MM.1S (cell line): ENCODE results near the gene ADGRE3.

Experiments
- DNase-seq: peaks from one replicate; pipeline ENCODE4 v3.0.0-alpha.2; 2015
- H2AFZ ChIP-seq: fragments of 300-600 bp; sonication (generic); 2 replicates; pipeline ENCODE4 v1.6.0; 2016; ENCODE audit warnings: antibody characterized with exemption, low read length
- H3F3A ChIP-seq: fragments of 300-600 bp; sonication (generic); 2 replicates; pipeline ENCODE4 v1.6.1; 2016; ENCODE audit warnings: mild to moderate bottlenecking, antibody characterized with exemption, low read length, moderate library complexity, mixed read lengths; ENCODE audit not compliant: insufficient read depth
- H3K27ac ChIP-seq: fragments of 300-600 bp; sonication (generic); 2 replicates; pipeline ENCODE4 v1.5.1; 2016; ENCODE audit warnings: mild to moderate bottlenecking, low read length
- H3K27me3 ChIP-seq: fragments of 300-600 bp; sonication (generic); replicated peaks from 2 replicates; pipeline ENCODE4 v1.6.0; 2016; ENCODE audit warnings: low read length; ENCODE audit not compliant: insufficient read depth
- H3K36me3 ChIP-seq: fragments of 300-600 bp; sonication (generic); replicated peaks from 2 replicates; pipeline ENCODE4 v1.6.1; 2016; ENCODE audit warnings: mild to moderate bottlenecking, low read length, mixed read lengths; ENCODE audit not compliant: insufficient read depth
- H3K4me1 ChIP-seq: fragments of 300-600 bp; sonication (generic); 2 replicates; pipeline ENCODE4 v1.6.1; 2016; ENCODE audit warnings: low read length, mixed read lengths
- H3K4me2 ChIP-seq: fragments of 300-600 bp; sonication (generic); 2 replicates; pipeline ENCODE4 v1.6.0; 2016; ENCODE audit warnings: low read depth, low read length
- H3K4me3 ChIP-seq: fragments of 300-600 bp; sonication (generic); 2 replicates; pipeline ENCODE4 v1.5.1; 2016; ENCODE audit warnings: low read length, mixed read lengths
- H3K79me2 ChIP-seq: fragments of 300-600 bp; sonication (generic); 2 replicates; pipeline ENCODE4 v1.6.1; 2016; ENCODE audit warnings: mixed run types, low read length, mixed read lengths
- H3K9ac ChIP-seq: fragments of 300-600 bp; sonication (generic); 2 replicates; pipeline ENCODE4 v1.6.1; 2016; ENCODE audit warnings: low read length, mixed read lengths
- H3K9me2 ChIP-seq: fragments of 300-600 bp; sonication (generic); replicated peaks from 2 replicates; pipeline ENCODE4 v1.6.1; 2016; ENCODE audit warnings: mild to moderate bottlenecking, low read length, mixed read lengths; ENCODE audit not compliant: insufficient read depth
- H3K9me3 ChIP-seq: fragments of 300-600 bp; sonication (generic); replicated peaks from 2 replicates; pipeline ENCODE4 v1.6.1; 2016; ENCODE audit warnings: mild to moderate bottlenecking, low read length, mixed read lengths; ENCODE audit not compliant: insufficient read depth
- H4K20me1 ChIP-seq: fragments of 300-600 bp; sonication (generic); 2 replicates; pipeline ENCODE4 v1.6.1; 2016; ENCODE audit warnings: mild to moderate bottlenecking, low read length, moderate library complexity, mixed read lengths; ENCODE audit not compliant: insufficient read depth
- EZH2 ChIP-seq: fragments of 300-600 bp; sonication (generic); optimal IDR thresholded peaks from 2 replicates; pipeline ENCODE3; 2017; ENCODE audit warnings: low read depth, mild to moderate bottlenecking, antibody characterized with exemption, low read length, mixed read lengths
- EZH2phosphoT487 ChIP-seq: fragments of 300-600 bp; sonication (generic); IDR thresholded peaks from 2 replicates; pipeline ENCODE4 v1.6.1; 2018; ENCODE audit warnings: antibody characterized with exemption, low read length
- TF ChIP-seq, protein P1 (sequence below): fragments of 300-600 bp; sonication (generic); IDR thresholded peaks from 2 replicates; pipeline ENCODE4 v1.5.1; 2016; ENCODE audit warnings: antibody characterized with exemption, low read length, mixed read lengths

The ADGRE3 gene, protein sequence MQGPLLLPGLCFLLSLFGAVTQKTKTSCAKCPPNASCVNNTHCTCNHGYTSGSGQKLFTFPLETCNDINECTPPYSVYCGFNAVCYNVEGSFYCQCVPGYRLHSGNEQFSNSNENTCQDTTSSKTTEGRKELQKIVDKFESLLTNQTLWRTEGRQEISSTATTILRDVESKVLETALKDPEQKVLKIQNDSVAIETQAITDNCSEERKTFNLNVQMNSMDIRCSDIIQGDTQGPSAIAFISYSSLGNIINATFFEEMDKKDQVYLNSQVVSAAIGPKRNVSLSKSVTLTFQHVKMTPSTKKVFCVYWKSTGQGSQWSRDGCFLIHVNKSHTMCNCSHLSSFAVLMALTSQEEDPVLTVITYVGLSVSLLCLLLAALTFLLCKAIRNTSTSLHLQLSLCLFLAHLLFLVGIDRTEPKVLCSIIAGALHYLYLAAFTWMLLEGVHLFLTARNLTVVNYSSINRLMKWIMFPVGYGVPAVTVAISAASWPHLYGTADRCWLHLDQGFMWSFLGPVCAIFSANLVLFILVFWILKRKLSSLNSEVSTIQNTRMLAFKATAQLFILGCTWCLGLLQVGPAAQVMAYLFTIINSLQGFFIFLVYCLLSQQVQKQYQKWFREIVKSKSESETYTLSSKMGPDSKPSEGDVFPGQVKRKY

DNA sequence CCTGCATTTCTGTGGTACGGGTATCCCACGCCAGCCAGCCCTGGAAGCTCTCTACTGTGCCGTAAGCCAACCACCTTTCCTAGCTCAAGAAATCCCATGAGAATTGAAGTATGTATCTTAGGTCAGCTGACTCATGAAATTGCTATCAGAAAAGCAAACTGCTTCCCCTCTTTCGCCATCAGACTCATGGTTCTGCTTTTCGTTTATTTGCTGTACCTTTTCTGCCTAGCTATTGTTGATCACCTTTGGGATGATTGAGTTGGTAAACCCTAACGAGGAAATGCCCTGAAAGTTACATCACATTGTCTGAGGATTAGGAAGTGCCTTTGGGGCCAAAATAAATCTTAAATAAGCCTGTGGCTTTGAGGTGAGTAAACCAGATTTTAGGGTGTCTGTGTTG is at the start of gene ADGRE3:
Gene ADGRE3, minus strand, starts transcription at position 81 of the 400 bp plus-strand sequence. Its CDS starts 74 bp downstream, at position 7.
- no peaks in the 10 kb centered on the region for H3F3A ChIP-seq
- no peak for DNase-seq
- H3K4me2 ChIP-seq = no peak within 1 kb of the TSS
- TF ChIP-seq EZH2 (no peak), EZH2phosphoT487 (no peak)
- TF ChIP-seq, protein P1, sequence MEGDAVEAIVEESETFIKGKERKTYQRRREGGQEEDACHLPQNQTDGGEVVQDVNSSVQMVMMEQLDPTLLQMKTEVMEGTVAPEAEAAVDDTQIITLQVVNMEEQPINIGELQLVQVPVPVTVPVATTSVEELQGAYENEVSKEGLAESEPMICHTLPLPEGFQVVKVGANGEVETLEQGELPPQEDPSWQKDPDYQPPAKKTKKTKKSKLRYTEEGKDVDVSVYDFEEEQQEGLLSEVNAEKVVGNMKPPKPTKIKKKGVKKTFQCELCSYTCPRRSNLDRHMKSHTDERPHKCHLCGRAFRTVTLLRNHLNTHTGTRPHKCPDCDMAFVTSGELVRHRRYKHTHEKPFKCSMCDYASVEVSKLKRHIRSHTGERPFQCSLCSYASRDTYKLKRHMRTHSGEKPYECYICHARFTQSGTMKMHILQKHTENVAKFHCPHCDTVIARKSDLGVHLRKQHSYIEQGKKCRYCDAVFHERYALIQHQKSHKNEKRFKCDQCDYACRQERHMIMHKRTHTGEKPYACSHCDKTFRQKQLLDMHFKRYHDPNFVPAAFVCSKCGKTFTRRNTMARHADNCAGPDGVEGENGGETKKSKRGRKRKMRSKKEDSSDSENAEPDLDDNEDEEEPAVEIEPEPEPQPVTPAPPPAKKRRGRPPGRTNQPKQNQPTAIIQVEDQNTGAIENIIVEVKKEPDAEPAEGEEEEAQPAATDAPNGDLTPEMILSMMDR = no peak
- H3K27ac ChIP-seq = no peak within 1 kb of the TSS
- no peak within 1 kb of the TSS for H3K4me3 ChIP-seq
- no peak within 1 kb of the TSS for H2AFZ ChIP-seq
- no peak within 1 kb of the TSS for H3K9ac ChIP-seq
- no peaks in the 10 kb centered on the region for H3K36me3 ChIP-seq
- no peaks in the 10 kb centered on the region for H3K79me2 ChIP-seq
- no peaks in the 10 kb centered on the region for H4K20me1 ChIP-seq
- no peaks in the 10 kb centered on the region for H3K4me1 ChIP-seq
- no peaks in the 10 kb centered on the region for H3K9me3 ChIP-seq
- H3K9me2 ChIP-seq = no peaks in the 10 kb centered on the region
- peaks cover 93% of the 10 kb centered on the region for H3K27me3 ChIP-seq

DNA sequence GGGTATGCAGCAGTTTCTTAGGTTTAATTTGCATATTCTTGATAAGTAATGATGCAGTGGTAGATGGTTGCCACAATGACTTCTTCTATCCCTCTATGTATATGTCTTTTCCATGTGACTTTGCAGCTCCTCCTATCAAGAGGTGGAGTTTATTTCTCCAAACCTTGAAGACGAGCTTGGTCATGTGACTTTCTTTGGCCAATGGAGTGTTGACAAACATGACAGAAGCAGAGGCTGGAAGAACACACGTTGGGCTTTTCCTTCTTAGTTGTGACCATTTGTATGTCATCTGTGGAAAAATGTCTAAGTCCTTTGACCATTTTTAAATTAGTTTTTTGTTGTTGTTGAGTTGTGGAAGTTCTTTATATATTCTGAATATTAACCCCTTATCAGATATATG is 47.5 kb upstream of the ADGRE3 start:
- TF ChIP-seq EZH2 = no peak
- no peak for TF ChIP-seq EZH2phosphoT487
- TF ChIP-seq, protein P1 = no peak
- H3K27me3 ChIP-seq = peaks cover 32% of the 10 kb centered on the region
- no peaks in the 10 kb centered on the region for H3K9me3 ChIP-seq
- 0 out of 2 replicates have a peak, but pooled peaks cover 3% of the 10 kb centered on the region for H3K36me3 ChIP-seq
- H3K4me3 ChIP-seq = no peak overlapping the region
- no peak overlapping the region for H3K9ac ChIP-seq
- H3K4me2 ChIP-seq = no peak overlapping the region
- DNase-seq = no peak
- H3F3A ChIP-seq = no peaks in the 10 kb centered on the region
- no peaks in the 10 kb centered on the region for H4K20me1 ChIP-seq
- H2AFZ ChIP-seq = no peak overlapping the region
- no peaks in the 10 kb centered on the region for H3K79me2 ChIP-seq
- no peaks in the 10 kb centered on the region for H3K9me2 ChIP-seq
- H3K27ac ChIP-seq = no peak overlapping the region
- no peaks in the 10 kb centered on the region for H3K4me1 ChIP-seq

DNA sequence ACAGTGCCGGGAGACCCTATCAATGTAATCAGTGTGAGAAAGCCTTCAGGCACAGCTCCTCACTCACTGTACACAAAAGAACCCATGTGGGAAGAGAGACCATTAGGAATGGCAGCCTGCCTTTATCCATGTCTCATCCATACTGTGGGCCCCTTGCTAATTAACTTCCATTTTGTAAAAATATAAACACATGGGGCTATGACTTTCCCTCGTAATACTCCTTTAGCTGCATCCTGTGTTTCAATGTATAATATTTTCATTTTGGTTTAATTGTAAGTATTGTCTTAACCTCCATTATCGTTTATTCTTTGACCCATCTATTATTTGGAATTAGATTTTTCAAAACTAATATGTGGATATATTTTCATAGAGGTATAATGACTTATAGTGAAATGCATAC is 44.5 kb upstream of the ADGRE3 start:
- no peak overlapping the region for H3K27ac ChIP-seq
- no peak for DNase-seq
- peaks cover 8% of the 10 kb centered on the region; the same call in 1 of the 2 replicates for H3K27me3 ChIP-seq
- TF ChIP-seq EZH2phosphoT487 (no peak), EZH2 (no peak)
- TF ChIP-seq, protein P1 = no peak
- H3K4me1 ChIP-seq = no peaks in the 10 kb centered on the region
- no peaks in the 10 kb centered on the region for H3F3A ChIP-seq
- H3K36me3 ChIP-seq = 0 out of 2 replicates have a peak, but pooled peaks cover 3% of the 10 kb centered on the region
- no peaks in the 10 kb centered on the region for H3K79me2 ChIP-seq
- no peak overlapping the region for H3K4me2 ChIP-seq
- no peak overlapping the region for H2AFZ ChIP-seq
- no peaks in the 10 kb centered on the region for H4K20me1 ChIP-seq
- no peaks in the 10 kb centered on the region for H3K9me3 ChIP-seq
- no peak overlapping the region for H3K4me3 ChIP-seq
- no peak overlapping the region for H3K9ac ChIP-seq
- no peaks in the 10 kb centered on the region for H3K9me2 ChIP-seq
